ENCODE data around the gene LNPEP. TPM values are rescaled to one million over a fixed set of nuclear protein-coding genes. Genes with fewer than 3 reads are reported as not detected.
A peak's percentile ranks its signal among the peaks of the same experiment; 100 is the strongest.

The LNPEP gene
- total RNA-seq (ENCODE audit: low replicate concordance) = 7.0 and 19.6 TPM in 2 replicates

DNA sequence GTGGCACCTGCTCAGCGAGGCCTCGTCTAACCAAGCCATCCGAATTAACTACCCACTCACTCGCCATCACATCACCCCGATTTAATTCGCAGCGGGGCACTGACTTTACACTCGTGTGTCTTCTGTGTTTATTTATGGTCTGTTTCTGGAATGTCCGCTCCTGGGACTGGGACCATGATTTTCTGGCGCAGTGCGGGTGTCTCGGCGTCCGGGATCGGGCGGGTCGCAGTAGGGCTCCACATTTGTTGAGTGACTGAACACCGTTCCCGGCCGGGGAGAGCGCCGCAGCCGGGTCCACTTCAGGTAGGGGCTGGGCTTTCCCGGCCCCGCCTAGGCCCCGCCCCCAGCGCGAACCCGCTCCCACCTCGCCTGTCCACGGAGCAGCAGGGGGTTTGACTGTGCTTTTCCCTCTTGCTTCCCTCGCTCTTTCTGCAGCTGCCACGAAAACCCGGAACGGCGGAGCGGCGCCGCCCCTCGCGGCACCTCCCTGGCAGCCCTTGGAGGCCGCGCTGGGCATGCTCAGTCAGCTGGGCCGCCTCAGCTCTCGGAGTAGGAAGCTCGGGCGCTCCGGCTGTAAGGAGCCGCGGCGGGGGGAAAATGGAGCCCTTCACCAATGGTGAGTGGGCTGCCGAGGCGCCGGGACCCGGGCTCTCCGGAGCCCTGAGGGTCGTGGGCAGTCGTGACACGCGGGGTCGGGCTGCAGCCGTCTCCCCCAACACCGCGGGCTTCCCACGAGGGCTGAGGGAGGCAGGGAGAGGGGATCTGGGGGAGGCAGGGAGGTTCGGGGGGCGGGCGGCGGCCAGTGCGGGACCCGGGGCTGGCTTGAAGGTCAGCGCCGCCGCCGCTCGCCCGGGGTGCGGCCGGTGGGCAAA lies at the start of gene LNPEP:
TSS of gene LNPEP (plus strand) at position 522 of the 872 bp plus-strand sequence. CDS start at position 598, 76 bp downstream.
- Histone ChIP-seq H3K9me3 (ENCODE audit: low read depth) (no peaks in the 10 kb centered on the region), H3F3A (ENCODE audit: low read depth) (peaks cover 26% of the 10 kb centered on the region), H3K36me3 (no peaks in the 10 kb centered on the region), H3K27me3 (peaks cover 26% of the 10 kb centered on the region), H3K27ac (peak within 1 kb of the TSS; percentile 81), H4K20me1 (ENCODE audit: low read depth) (no peaks in the 10 kb centered on the region), H3K4me2 (peak within 1 kb of the TSS; percentile 93), H2AFZ (replicated peaks) (peak within 1 kb of the TSS; percentile 96), H3K79me2 (ENCODE audit: low read depth) (peaks cover 4% of the 10 kb centered on the region), H3K9ac (no peak within 1 kb of the TSS), H3K4me3 (peak within 1 kb of the TSS; percentile 90), H3K4me1 (peaks cover 12% of the 10 kb centered on the region)
- peaks cover 9% of the 10 kb centered on the region for H3K36me3 Mint-ChIP-seq
- H3K4me1 Mint-ChIP-seq = peaks cover 34% of the 10 kb centered on the region
- H3K27me3 Mint-ChIP-seq (ENCODE audit: insufficient read depth, low read depth) = peaks cover 4% of the 10 kb centered on the region
- H3K27ac Mint-ChIP-seq = peak within 1 kb of the TSS; percentile 97
- TF ChIP-seq EZH2 (IDR thresholded peaks at IDR 0.05) (peak; percentile 52), EZH2phosphoT487 (IDR thresholded peaks at IDR 0.05) (no peak), CTCF (IDR thresholded peaks at IDR 0.05) (no peak)
- DNase-seq (ENCODE audit: low spot score) = peak; percentile 97
- peak within 1 kb of the TSS; percentile 96 for H3K4me3 Mint-ChIP-seq
- peaks cover 3% of the 10 kb centered on the region for H3K9me3 Mint-ChIP-seq

- no peak overlapping the region for H3K4me3 Mint-ChIP-seq
- Histone ChIP-seq H3K4me2 (no peak overlapping the region), H3K27ac (no peak overlapping the region), H3K79me2 (ENCODE audit: low read depth) (no peaks in the 10 kb centered on the region), H3K27me3 (no peaks in the 10 kb centered on the region), H3K9me3 (ENCODE audit: low read depth) (no peaks in the 10 kb centered on the region), H4K20me1 (ENCODE audit: low read depth) (no peaks in the 10 kb centered on the region), H3F3A (ENCODE audit: low read depth) (no peaks in the 10 kb centered on the region), H2AFZ (replicated peaks) (no peak overlapping the region), H3K4me1 (peaks cover 7% of the 10 kb centered on the region), H3K9ac (no peak overlapping the region), H3K4me3 (no peak overlapping the region), H3K36me3 (no peaks in the 10 kb centered on the region)
- no peaks in the 10 kb centered on the region for H3K27me3 Mint-ChIP-seq (ENCODE audit: insufficient read depth, low read depth)
- H3K4me1 Mint-ChIP-seq = peaks cover 6% of the 10 kb centered on the region
- no peaks in the 10 kb centered on the region for H3K9me3 Mint-ChIP-seq
- no peak for DNase-seq (ENCODE audit: low spot score)
- H3K36me3 Mint-ChIP-seq = no peaks in the 10 kb centered on the region
- TF ChIP-seq CTCF (IDR thresholded peaks at IDR 0.05) = no peak
- no peak for TF ChIP-seq EZH2phosphoT487 (IDR thresholded peaks at IDR 0.05)
- no peak overlapping the region for H3K27ac Mint-ChIP-seq
Observed at GRCh38 chr5:96893342-96893741, 42.5 kb upstream of the LNPEP start.

DNA sequence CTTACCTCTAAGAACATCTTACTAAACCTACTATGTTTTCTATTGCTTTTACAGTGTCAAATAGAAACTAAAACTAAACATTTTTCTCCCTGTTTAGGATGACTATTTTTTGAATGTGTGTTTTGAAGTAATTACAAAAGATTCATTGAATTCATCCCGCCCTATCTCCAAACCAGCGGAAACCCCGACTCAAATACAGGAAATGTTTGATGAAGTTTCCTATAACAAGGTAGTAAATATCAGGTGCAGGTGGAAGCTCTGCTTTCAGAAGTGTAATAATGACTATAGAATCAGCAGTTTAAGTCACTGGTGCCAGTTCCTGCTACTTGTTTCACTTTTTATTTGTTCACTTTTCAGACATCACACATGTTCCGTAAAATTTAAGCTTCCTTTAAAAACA lies 39.6 kb upstream of the LNPEP start:
- no peaks in the 10 kb centered on the region for H3K27me3 ChIP-seq
- Mint-ChIP-seq H3K4me1 (peaks cover 6% of the 10 kb centered on the region), H3K4me3 (no peak overlapping the region), H3K36me3 (no peaks in the 10 kb centered on the region), H3K27me3 (ENCODE audit: insufficient read depth, low read depth) (no peaks in the 10 kb centered on the region), H3K27ac (no peak overlapping the region), H3K9me3 (no peaks in the 10 kb centered on the region)
- no peak overlapping the region for H2AFZ ChIP-seq (replicated peaks)
- H3K9me3 ChIP-seq (ENCODE audit: low read depth) = no peaks in the 10 kb centered on the region
- H4K20me1 ChIP-seq (ENCODE audit: low read depth) = no peaks in the 10 kb centered on the region
- no peaks in the 10 kb centered on the region for H3F3A ChIP-seq (ENCODE audit: low read depth)
- H3K9ac ChIP-seq = no peak overlapping the region
- peaks cover 7% of the 10 kb centered on the region for H3K4me1 ChIP-seq
- H3K36me3 ChIP-seq = no peaks in the 10 kb centered on the region
- TF ChIP-seq EZH2 (IDR thresholded peaks at IDR 0.05) (no peak), EZH2phosphoT487 (IDR thresholded peaks at IDR 0.05) (no peak), CTCF (IDR thresholded peaks at IDR 0.05) (no peak)
- no peak for DNase-seq (ENCODE audit: low spot score)
- no peak overlapping the region for H3K4me2 ChIP-seq
- H3K79me2 ChIP-seq (ENCODE audit: low read depth) = no peaks in the 10 kb centered on the region
- H3K27ac ChIP-seq = no peak overlapping the region
- no peak overlapping the region for H3K4me3 ChIP-seq

Measured in neural progenitor cell (in vitro differentiated cells).